HAP-1 (cell line): Measurements from ENCODE around the gene INPPL1.
"Not testable (repeated sequence)": the region's sequence is repeated elsewhere in the genome, so short reads cannot be mapped to it uniquely, and the experiment has no call there.

ENCODE experiments used
- DNase-seq, 2 experiments: peaks; one replicate each; pipeline ENCODE4 v3.0.0-alpha.2; 2016 to 2020; ENCODE audit warnings: low spot score in 2 of 2
- H3K27me3 ChIP-seq: fragments of 250-450 bp; sonication (Bioruptor Pico); 2 replicates; pipeline ENCODE4 v1.5.1; 2020; ENCODE audit warnings: low read depth, mild to moderate bottlenecking, moderate library complexity
- H3K36me3 ChIP-seq: fragments of 250-450 bp; sonication (Bioruptor Pico); replicated peaks from 2 replicates; pipeline ENCODE4 v1.5.1; 2020; ENCODE audit warnings: mild to moderate bottlenecking
- H3K4me1 ChIP-seq: fragments of 250-450 bp; sonication (Bioruptor Pico); 2 replicates; pipeline ENCODE4 v1.5.1; 2020; ENCODE audit warnings: mild to moderate bottlenecking
- H3K4me3 ChIP-seq: fragments of 250-450 bp; sonication (Bioruptor Pico); 2 replicates; pipeline ENCODE4 v1.5.1; 2020; ENCODE audit warnings: mild to moderate bottlenecking, moderate library complexity
- H3K9me3 ChIP-seq: fragments of 250-450 bp; sonication (Bioruptor Pico); 2 replicates; pipeline ENCODE4 v1.5.1; 2020; ENCODE audit warnings: mild to moderate bottlenecking, moderate library complexity
- in situ Hi-C: fragments of 300-500 bp; cut with MboI; formaldehyde crosslinking; loops from 3 replicates; pipeline ENCODE4 v1.14.3; 2020; ENCODE audit warnings: low sequenced_read_pairs, inconsistent platforms, mixed read lengths

INPPL1 gene

GRCh38 chr11:72195518-72196270 is 28.9 kb upstream of the INPPL1 start:
- in situ Hi-C loops, result no loop called here
- no peak overlapping the region for H3K4me3 ChIP-seq
- H3K27me3 ChIP-seq, result no peaks in the 10 kb centered on the region
- H3K4me1 ChIP-seq, result peaks cover 8% of the 10 kb centered on the region
- no peaks in the 10 kb centered on the region for H3K36me3 ChIP-seq
- no peak for DNase-seq
- H3K9me3 ChIP-seq, result no peaks in the 10 kb centered on the region

- H3K36me3 ChIP-seq, H3K4me3 ChIP-seq, H3K27me3 ChIP-seq, H3K4me1 ChIP-seq, H3K9me3 ChIP-seq, in situ Hi-C loops, DNase-seq: not testable (repeated sequence)
Observed at GRCh38 chr11:72201445-72201844, 23.1 kb upstream of the INPPL1 start.

- Histone ChIP-seq H3K4me3 (no peak overlapping the region), H3K4me1 (no peaks in the 10 kb centered on the region), H3K9me3 (no peaks in the 10 kb centered on the region), H3K27me3 (no peaks in the 10 kb centered on the region), H3K36me3 (no peaks in the 10 kb centered on the region)
- DNase-seq, result no peak
- in situ Hi-C loops, result no loop called here
Observed at GRCh38 chr11:72202571-72202970, 22.0 kb upstream of the INPPL1 start.

- in situ Hi-C loops, result no loop called here
- DNase-seq, result no peak
- H3K27me3 ChIP-seq, result no peaks in the 10 kb centered on the region
Observed at GRCh38 chr11:72203163-72203562, 21.4 kb upstream of the INPPL1 start.

GRCh38 chr11:72204886-72205285 is 19.7 kb upstream of the INPPL1 start:
- H3K9me3 ChIP-seq, result no peaks in the 10 kb centered on the region
- H3K4me3 ChIP-seq, result no peak overlapping the region
- no peaks in the 10 kb centered on the region for H3K27me3 ChIP-seq
- no peak for DNase-seq
- no peaks in the 10 kb centered on the region for H3K36me3 ChIP-seq
- H3K4me1 ChIP-seq, result no peaks in the 10 kb centered on the region
- in situ Hi-C loops, result no loop called here

More at GRCh38 chr11:72203163-72203562, 21.4 kb upstream of the INPPL1 start:
- H3K4me3 ChIP-seq, result no peak overlapping the region
- H3K9me3 ChIP-seq, result no peaks in the 10 kb centered on the region
- no peaks in the 10 kb centered on the region for H3K36me3 ChIP-seq
- no peaks in the 10 kb centered on the region for H3K4me1 ChIP-seq

GRCh38 chr11:72206794-72207193 is 17.8 kb upstream of the INPPL1 start:
- H3K4me1 ChIP-seq, DNase-seq, in situ Hi-C loops, H3K4me3 ChIP-seq, H3K9me3 ChIP-seq, H3K36me3 ChIP-seq, H3K27me3 ChIP-seq: not testable (repeated sequence)

- Histone ChIP-seq H3K27me3 (no peaks in the 10 kb centered on the region; the same call in 1 of the 2 replicates), H3K4me3 (no peak overlapping the region), H3K4me1 (no peaks in the 10 kb centered on the region), H3K36me3 (no peaks in the 10 kb centered on the region), H3K9me3 (no peaks in the 10 kb centered on the region)
- no peak for DNase-seq
- in situ Hi-C loops, result no loop called here
Observed at GRCh38 chr11:72208281-72208680, 16.3 kb upstream of the INPPL1 start.

- Histone ChIP-seq H3K4me1 (no peaks in the 10 kb centered on the region), H3K4me3 (no peak overlapping the region), H3K9me3 (no peaks in the 10 kb centered on the region), H3K36me3 (no peaks in the 10 kb centered on the region), H3K27me3 (no peaks in the 10 kb centered on the region; the same call in 1 of the 2 replicates)
- in situ Hi-C loops, result no loop called here
- no peak for DNase-seq
Observed at GRCh38 chr11:72209101-72209500, 15.5 kb upstream of the INPPL1 start.

GRCh38 chr11:72216638-72217037 is 7.9 kb upstream of the INPPL1 start, which contains the start of gene FOLR2:
TSS of gene FOLR2 (plus strand) at chr11:72216794. CDS start at chr11:72218585, 1,791 bp downstream.
- no peak for DNase-seq
- Histone ChIP-seq H3K4me1 (no peaks in the 10 kb centered on the region), H3K36me3 (no peaks in the 10 kb centered on the region), H3K9me3 (no peaks in the 10 kb centered on the region), H3K4me3 (no peak within 1 kb of the TSS), H3K27me3 (peaks cover 2% of the 10 kb centered on the region; the same call in 1 of the 2 replicates)
- in situ Hi-C loops, result no loop called here

- DNase-seq, result no peak
- H3K36me3 ChIP-seq, result no peaks in the 10 kb centered on the region
- no peak overlapping the region for H3K4me3 ChIP-seq
- peaks cover 2% of the 10 kb centered on the region; the same call in 1 of the 2 replicates for H3K27me3 ChIP-seq
- peaks cover 6% of the 10 kb centered on the region for H3K4me1 ChIP-seq
- no peaks in the 10 kb centered on the region for H3K9me3 ChIP-seq
- in situ Hi-C loops, result no loop called here
Observed at GRCh38 chr11:72217841-72218240, 6.7 kb upstream of the INPPL1 start.

GRCh38 chr11:72218251-72218745 is 6.3 kb upstream of the INPPL1 start:
- Histone ChIP-seq H3K4me3 (no peak overlapping the region), H3K4me1 (peaks cover 6% of the 10 kb centered on the region)

GRCh38 chr11:72220696-72221363 is 3.7 kb upstream of the INPPL1 start:
- Histone ChIP-seq H3K36me3 (no peaks in the 10 kb centered on the region), H3K4me1 (peaks cover 6% of the 10 kb centered on the region), H3K9me3 (no peaks in the 10 kb centered on the region), H3K4me3 (no peak overlapping the region), H3K27me3 (peaks cover 2% of the 10 kb centered on the region; the same call in 1 of the 2 replicates)
- DNase-seq, result no peak
- in situ Hi-C loops, result no loop called here

More at GRCh38 chr11:72218251-72218745, 6.3 kb upstream of the INPPL1 start:
- DNase-seq, result no peak
- H3K9me3 ChIP-seq, result no peaks in the 10 kb centered on the region
- no peaks in the 10 kb centered on the region for H3K36me3 ChIP-seq
- peaks cover 2% of the 10 kb centered on the region; the same call in 1 of the 2 replicates for H3K27me3 ChIP-seq
- in situ Hi-C loops, result no loop called here

GRCh38 chr11:72221386-72222075 is 3.0 kb upstream of the INPPL1 start:
- peaks cover 6% of the 10 kb centered on the region for H3K4me1 ChIP-seq
- DNase-seq, result no peak
- in situ Hi-C loops, result no loop called here
- H3K36me3 ChIP-seq, result no peaks in the 10 kb centered on the region
- no peak overlapping the region for H3K4me3 ChIP-seq
- no peaks in the 10 kb centered on the region for H3K9me3 ChIP-seq
- H3K27me3 ChIP-seq, result peaks cover 2% of the 10 kb centered on the region; the same call in 1 of the 2 replicates
